HAP-1 (cell line): Measurements from ENCODE around the gene DLG5.

Source experiments
- DNase-seq, 2 experiments: peaks; one replicate each; pipeline ENCODE4 v3.0.0-alpha.2; 2016 to 2020; ENCODE audit warnings: low spot score in 2 of 2
- H3K27me3 ChIP-seq: fragments of 250-450 bp; sonication (Bioruptor Pico); 2 replicates; pipeline ENCODE4 v1.5.1; 2020; ENCODE audit warnings: low read depth, mild to moderate bottlenecking, moderate library complexity
- H3K36me3 ChIP-seq: fragments of 250-450 bp; sonication (Bioruptor Pico); replicated peaks from 2 replicates; pipeline ENCODE4 v1.5.1; 2020; ENCODE audit warnings: mild to moderate bottlenecking
- H3K4me1 ChIP-seq: fragments of 250-450 bp; sonication (Bioruptor Pico); 2 replicates; pipeline ENCODE4 v1.5.1; 2020; ENCODE audit warnings: mild to moderate bottlenecking
- H3K4me3 ChIP-seq: fragments of 250-450 bp; sonication (Bioruptor Pico); 2 replicates; pipeline ENCODE4 v1.5.1; 2020; ENCODE audit warnings: mild to moderate bottlenecking, moderate library complexity
- H3K9me3 ChIP-seq: fragments of 250-450 bp; sonication (Bioruptor Pico); 2 replicates; pipeline ENCODE4 v1.5.1; 2020; ENCODE audit warnings: mild to moderate bottlenecking, moderate library complexity
- in situ Hi-C: fragments of 300-500 bp; cut with MboI; formaldehyde crosslinking; loops from 3 replicates; pipeline ENCODE4 v1.14.3; 2020; ENCODE audit warnings: low sequenced_read_pairs, inconsistent platforms, mixed read lengths

The DLG5 gene

GRCh38 chr10:77792155-77792554 is 134.4 kb downstream of the DLG5 start:
- no peak for DNase-seq
- Histone ChIP-seq H3K4me1 (no peaks in the 10 kb centered on the region), H3K9me3 (no peaks in the 10 kb centered on the region), H3K36me3 (peaks cover 21% of the 10 kb centered on the region), H3K4me3 (no peak overlapping the region), H3K27me3 (no peaks in the 10 kb centered on the region)
- in situ Hi-C loops = no loop called here

DNA sequence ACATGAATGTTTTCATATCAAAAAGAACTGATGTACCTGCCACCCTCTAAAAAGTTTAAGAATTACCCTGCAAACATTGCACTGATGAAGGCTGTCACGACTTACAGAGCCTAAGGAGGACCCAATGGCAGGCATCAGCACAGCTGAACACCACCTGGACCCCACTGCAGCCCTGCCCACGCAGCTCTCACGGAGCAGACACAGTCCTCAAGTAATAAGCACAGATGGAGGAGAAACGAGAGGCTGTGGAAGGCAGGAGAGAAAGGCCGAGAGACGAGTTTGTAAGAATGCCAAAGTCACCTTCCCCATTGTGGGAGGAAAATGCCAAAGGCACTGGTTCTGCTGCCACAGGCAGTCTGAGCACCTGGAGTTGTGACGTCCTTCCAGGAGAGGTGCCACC is 135.0 kb downstream of the DLG5 start:
- no peak overlapping the region for H3K4me3 ChIP-seq
- DNase-seq = no peak
- H3K36me3 ChIP-seq = peaks cover 21% of the 10 kb centered on the region
- H3K9me3 ChIP-seq = no peaks in the 10 kb centered on the region
- in situ Hi-C loops = no loop called here
- H3K4me1 ChIP-seq = no peaks in the 10 kb centered on the region
- H3K27me3 ChIP-seq = no peaks in the 10 kb centered on the region

GRCh38 chr10:77789861-77790260 is 136.7 kb downstream of the DLG5 start:
- Histone ChIP-seq H3K4me3 (no peak overlapping the region), H3K9me3 (no peaks in the 10 kb centered on the region), H3K4me1 (no peaks in the 10 kb centered on the region), H3K27me3 (no peaks in the 10 kb centered on the region), H3K36me3 (peaks cover 11% of the 10 kb centered on the region)
- in situ Hi-C loops = no loop called here
- DNase-seq = no peak

- Histone ChIP-seq H3K4me1 (no peaks in the 10 kb centered on the region), H3K36me3 (peaks cover 11% of the 10 kb centered on the region), H3K4me3 (no peak overlapping the region), H3K27me3 (no peaks in the 10 kb centered on the region), H3K9me3 (no peaks in the 10 kb centered on the region)
- in situ Hi-C loops = no loop called here
- no peak for DNase-seq
These were observed 137.5 kb downstream of the DLG5 start for GRCh38 chr10:77789016-77789415.

DNA sequence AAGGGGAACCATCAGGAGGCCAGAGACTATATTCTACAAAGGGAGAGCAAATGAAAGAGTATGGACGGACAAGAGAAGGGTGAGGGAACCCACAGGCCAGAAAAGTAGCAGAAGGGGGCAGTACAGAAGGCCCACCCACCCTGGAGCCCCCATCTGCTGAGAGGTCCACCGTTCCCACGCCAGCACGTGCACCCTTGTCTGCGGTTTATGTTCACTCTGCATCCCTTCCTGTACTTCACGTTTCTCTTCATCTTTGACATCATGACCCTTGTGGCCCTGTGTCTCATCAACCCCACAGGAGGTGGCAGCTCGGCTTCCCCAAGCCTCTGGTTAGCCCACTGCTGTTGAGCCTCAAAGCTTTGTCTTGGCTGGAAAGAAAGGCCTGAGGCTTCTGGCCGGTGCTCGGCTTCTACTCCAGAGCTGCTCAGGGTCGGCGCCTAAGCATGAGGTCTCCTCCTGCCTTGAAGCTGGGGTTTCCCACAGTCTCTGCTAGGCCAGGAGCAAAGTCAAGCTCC is 138.0 kb downstream of the DLG5 start:
- H3K27me3 ChIP-seq = no peaks in the 10 kb centered on the region
- H3K4me1 ChIP-seq = no peaks in the 10 kb centered on the region
- H3K9me3 ChIP-seq = no peaks in the 10 kb centered on the region
- in situ Hi-C loops = no loop called here
- H3K36me3 ChIP-seq = peaks cover 11% of the 10 kb centered on the region
- H3K4me3 ChIP-seq = no peak overlapping the region
- no peak for DNase-seq

GRCh38 chr10:77787440-77787839 is 139.1 kb downstream of the DLG5 start:
- Histone ChIP-seq H3K4me1 (no peaks in the 10 kb centered on the region), H3K36me3 (peaks cover 8% of the 10 kb centered on the region), H3K27me3 (no peaks in the 10 kb centered on the region), H3K9me3 (no peaks in the 10 kb centered on the region), H3K4me3 (no peak overlapping the region)
- in situ Hi-C loops = no loop called here
- DNase-seq = no peak

GRCh38 chr10:77784856-77785255 is 141.7 kb downstream of the DLG5 start:
- in situ Hi-C loops = no loop called here
- H3K36me3 ChIP-seq = peaks cover 5% of the 10 kb centered on the region; the same call in 1 of the 2 replicates
- H3K4me3 ChIP-seq = no peak overlapping the region
- no peaks in the 10 kb centered on the region for H3K9me3 ChIP-seq
- H3K4me1 ChIP-seq = no peaks in the 10 kb centered on the region
- DNase-seq = no peak
- H3K27me3 ChIP-seq = no peaks in the 10 kb centered on the region

- Histone ChIP-seq H3K4me3 (no peak overlapping the region), H3K9me3 (no peaks in the 10 kb centered on the region), H3K27me3 (no peaks in the 10 kb centered on the region), H3K36me3 (peaks cover 5% of the 10 kb centered on the region; the same call in 1 of the 2 replicates), H3K4me1 (no peaks in the 10 kb centered on the region)
- in situ Hi-C loops = no loop called here
- DNase-seq = no peak
These were observed 144.1 kb downstream of the DLG5 start for GRCh38 chr10:77782328-77783061.

DNA sequence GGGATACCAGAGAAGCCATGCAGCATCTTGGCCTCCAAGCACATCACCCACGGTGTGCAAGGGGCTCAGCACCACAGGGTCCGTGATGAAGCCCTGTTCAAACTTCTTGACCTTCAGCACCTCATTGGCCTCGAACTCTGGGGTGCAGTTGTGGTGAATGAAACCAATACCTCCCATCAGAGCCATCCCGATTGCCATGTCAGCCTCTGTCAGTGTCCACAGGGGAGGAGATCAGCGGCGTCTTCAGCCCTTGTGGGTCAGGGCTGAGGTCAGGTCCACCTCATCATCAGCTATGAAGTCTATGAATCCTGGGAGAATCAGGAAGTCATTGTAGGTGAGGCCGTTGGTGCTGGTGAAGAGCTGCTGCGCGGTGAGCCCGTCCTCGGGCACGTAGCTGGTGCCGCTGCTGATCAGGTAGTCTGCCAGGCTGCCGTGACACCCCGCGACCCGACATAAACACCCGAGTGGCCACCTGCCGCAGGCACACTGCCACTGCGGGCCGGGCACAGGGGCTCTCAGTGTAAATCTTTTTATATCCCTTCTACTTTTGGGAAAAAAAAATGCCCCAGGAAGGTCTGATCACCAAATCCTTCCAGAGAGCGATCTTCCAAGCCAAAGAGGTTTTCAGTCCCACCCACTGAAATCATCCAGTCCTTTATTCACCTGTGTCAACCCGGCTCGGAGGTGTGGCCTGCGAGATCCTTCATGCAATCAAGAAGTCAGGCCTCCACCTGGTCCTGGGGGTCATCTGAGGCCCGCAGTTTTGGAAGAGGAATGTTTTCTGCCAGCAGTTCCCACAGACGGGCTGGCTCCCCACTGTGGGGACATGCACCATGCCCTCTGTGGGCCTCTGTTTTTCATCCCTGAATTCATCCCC is 144.9 kb downstream of the DLG5 start:
- no peaks in the 10 kb centered on the region; the same call in 1 of the 2 replicates for H3K9me3 ChIP-seq
- in situ Hi-C loops = no loop called here
- H3K36me3 ChIP-seq = peaks cover 5% of the 10 kb centered on the region; the same call in 1 of the 2 replicates
- no peaks in the 10 kb centered on the region for H3K4me1 ChIP-seq
- H3K4me3 ChIP-seq = no peak overlapping the region
- H3K27me3 ChIP-seq = no peaks in the 10 kb centered on the region
- DNase-seq = no peak

DNA sequence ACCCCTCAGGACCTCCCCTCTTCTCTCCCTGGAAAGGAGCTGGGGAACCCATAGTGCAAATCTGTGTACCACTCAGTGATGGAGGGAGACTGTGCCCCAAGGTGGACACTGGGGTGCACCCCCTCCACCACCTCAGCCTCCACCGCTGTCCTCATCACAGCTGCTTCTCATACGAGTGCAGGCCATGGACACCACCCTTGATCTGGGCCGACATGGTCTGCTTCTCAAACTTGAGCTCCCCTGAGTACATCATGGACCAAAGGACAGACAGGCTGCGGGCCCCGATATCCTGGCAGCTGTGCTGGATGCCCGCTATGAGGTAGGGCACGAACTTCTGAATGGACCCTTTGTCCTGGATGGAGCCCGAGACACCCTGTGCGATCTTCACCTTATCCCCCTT is 146.4 kb downstream of the DLG5 start:
- no peaks in the 10 kb centered on the region for H3K27me3 ChIP-seq
- in situ Hi-C loops = no loop called here

DNA sequence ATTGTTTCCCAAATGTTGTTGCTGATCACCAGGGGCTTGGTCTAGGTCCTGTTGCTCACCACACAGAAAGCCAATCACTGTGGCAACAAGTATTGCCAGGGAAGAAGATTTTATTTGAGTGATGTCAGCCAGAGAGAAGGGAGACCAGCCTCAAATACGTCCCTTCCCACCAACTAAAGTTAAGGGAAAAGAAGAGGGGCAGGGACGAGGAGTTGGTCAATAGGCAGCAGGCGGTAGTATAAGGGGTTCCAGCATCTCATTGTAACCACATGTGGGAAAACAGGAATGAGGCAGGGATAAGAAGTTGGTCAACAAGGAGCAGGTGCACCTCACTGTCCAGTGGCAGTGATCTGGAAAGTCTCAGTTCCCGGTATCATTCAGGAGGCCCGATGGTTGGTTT is 150.1 kb downstream of the DLG5 start:
- DNase-seq = no peak
- Histone ChIP-seq H3K27me3 (no peaks in the 10 kb centered on the region), H3K36me3 (no peaks in the 10 kb centered on the region), H3K4me1 (no peaks in the 10 kb centered on the region), H3K4me3 (no peak overlapping the region), H3K9me3 (peaks cover 3% of the 10 kb centered on the region; the same call in 1 of the 2 replicates)
- in situ Hi-C loops = no loop called here

More for the DNA sequence above, 146.4 kb downstream of the DLG5 start:
- no peak for DNase-seq
- H3K4me3 ChIP-seq = no peak overlapping the region
- H3K36me3 ChIP-seq = peaks cover 5% of the 10 kb centered on the region; the same call in 1 of the 2 replicates
- H3K4me1 ChIP-seq = no peaks in the 10 kb centered on the region
- peaks cover 3% of the 10 kb centered on the region; the same call in 1 of the 2 replicates for H3K9me3 ChIP-seq

GRCh38 chr10:77774940-77775391 is 151.6 kb downstream of the DLG5 start:
- no peak overlapping the region for H3K4me3 ChIP-seq
- H3K27me3 ChIP-seq = no peaks in the 10 kb centered on the region
- DNase-seq = no peak
- in situ Hi-C loops = no loop called here
- no peaks in the 10 kb centered on the region for H3K4me1 ChIP-seq
- H3K9me3 ChIP-seq = peaks cover 3% of the 10 kb centered on the region; the same call in 1 of the 2 replicates
- no peaks in the 10 kb centered on the region for H3K36me3 ChIP-seq

DNA sequence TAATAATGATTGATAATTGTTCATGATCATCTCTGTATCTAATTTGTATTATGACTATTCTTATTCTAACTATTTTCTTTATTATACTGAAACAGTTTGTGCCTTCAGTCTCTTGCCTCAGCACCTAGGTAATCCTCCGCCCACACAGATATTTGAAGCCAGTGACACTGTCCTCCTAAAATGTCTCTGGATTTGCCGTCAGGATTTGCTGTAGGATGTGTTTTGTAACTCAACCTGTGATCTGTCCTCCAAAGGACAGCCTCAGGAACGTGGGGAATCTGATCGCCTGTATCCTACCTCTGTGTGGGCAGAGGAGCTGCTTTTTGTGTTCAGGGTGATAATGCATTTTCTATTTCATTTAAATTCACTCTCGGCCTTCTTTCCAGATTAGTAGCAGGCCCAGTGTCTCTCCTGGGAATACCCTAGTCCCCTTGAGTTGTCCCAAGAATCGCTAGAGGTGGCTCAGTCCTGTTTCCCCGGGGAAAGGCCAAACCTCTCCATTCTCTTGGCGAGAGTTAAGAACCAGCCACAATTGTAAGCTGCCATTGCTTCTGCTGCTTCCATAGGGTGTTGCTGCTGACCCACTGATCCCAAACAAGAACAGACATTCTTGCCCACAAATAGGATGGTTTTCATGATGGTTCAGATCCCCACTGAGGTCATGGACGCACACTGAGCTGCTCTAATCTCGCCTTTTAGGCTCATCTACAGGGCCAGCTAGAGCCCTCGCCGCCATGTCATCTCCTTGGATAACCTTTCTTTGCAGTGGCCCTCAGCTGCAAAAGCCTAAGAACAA is 152.7 kb downstream of the DLG5 start:
- Histone ChIP-seq H3K27me3 (no peaks in the 10 kb centered on the region), H3K36me3 (no peaks in the 10 kb centered on the region), H3K9me3 (peaks cover 3% of the 10 kb centered on the region; the same call in 1 of the 2 replicates), H3K4me3 (no peak overlapping the region), H3K4me1 (no peaks in the 10 kb centered on the region)
- DNase-seq = no peak
- in situ Hi-C loops = no loop called here
